NOMO-1 treated with dmso at 0.1 percent for 144 hours (cell line): ENCODE results near the gene MSMB.
"Not testable (repeated sequence)": the region's sequence is repeated elsewhere in the genome, so short reads cannot be mapped to it uniquely, and the experiment has no call there.

Experiments used
- DNase-seq: peaks from one replicate; lab custom pipeline; 2025; ENCODE audit not compliant: unreplicated experiment; lab: John Stamatoyannopoulos, UW

Gene MSMB

GRCh38 chr10:46014683-46015405 is 31.2 kb downstream of the MSMB start:
- no peak for DNase-seq

GRCh38 chr10:46014206-46014605 is 31.9 kb downstream of the MSMB start:
- no peak for DNase-seq

- no peak for DNase-seq
Measured at GRCh38 chr10:46012746-46013145, 33.3 kb downstream of the MSMB start.

GRCh38 chr10:46006219-46006618 is 39.9 kb downstream of the MSMB start:
- no peak for DNase-seq

GRCh38 chr10:46005383-46005782 is 40.7 kb downstream of the MSMB start:
- no peak for DNase-seq

- no peak for DNase-seq
Measured at GRCh38 chr10:46004963-46005362, 41.1 kb downstream of the MSMB start.

- DNase-seq, result no peak
Measured at GRCh38 chr10:46002916-46003693, 43.0 kb downstream of the MSMB start.

GRCh38 chr10:46002189-46002687 is 43.8 kb downstream of the MSMB start:
- not testable (repeated sequence) for DNase-seq

- no peak for DNase-seq
Measured at GRCh38 chr10:46001187-46001756, 44.8 kb downstream of the MSMB start.

GRCh38 chr10:46000538-46000937 is 45.5 kb downstream of the MSMB start:
- no peak for DNase-seq

- DNase-seq, result not testable (repeated sequence)
Measured at GRCh38 chr10:45999955-46000354, 46.1 kb downstream of the MSMB start.

- no peak for DNase-seq
Measured at GRCh38 chr10:45997994-45998763, 47.9 kb downstream of the MSMB start.

GRCh38 chr10:45997557-45997956 is 48.5 kb downstream of the MSMB start:
- no peak for DNase-seq

- not testable (repeated sequence) for DNase-seq
Measured at GRCh38 chr10:45985590-45985989, 60.5 kb downstream of the MSMB start.

- DNase-seq, result not testable (repeated sequence)
Measured at GRCh38 chr10:45984473-45984872, 61.6 kb downstream of the MSMB start.

- DNase-seq, result not testable (repeated sequence)
Measured at GRCh38 chr10:45983538-45984186, 62.4 kb downstream of the MSMB start.
